Suprapubic skin (tissue), 3 donors: ENCODE measurements around the gene CCDC179.

Experiments
- EP300 ChIP-seq: sonication (generic); formaldehyde crosslinking; IDR thresholded peaks from one replicate; pipeline ENCODE4 v1.6.1; 2017; ENCODE audit warnings: antibody characterized with exemption
- TF ChIP-seq, protein P1 (sequence below), 2 donors: fragments of 200-600 bp in 1 of 2; fragments of 450-650 bp in 1 of 2; sonication (generic) in 1 of 2; IDR thresholded peaks; one replicate each; pipeline ENCODE4 v1.5.1; 2016 to 2019; ENCODE audit warnings: antibody characterized with exemption in 2 of 2, mild to moderate bottlenecking in 1 of 2, moderate library complexity in 1 of 2

DNA sequence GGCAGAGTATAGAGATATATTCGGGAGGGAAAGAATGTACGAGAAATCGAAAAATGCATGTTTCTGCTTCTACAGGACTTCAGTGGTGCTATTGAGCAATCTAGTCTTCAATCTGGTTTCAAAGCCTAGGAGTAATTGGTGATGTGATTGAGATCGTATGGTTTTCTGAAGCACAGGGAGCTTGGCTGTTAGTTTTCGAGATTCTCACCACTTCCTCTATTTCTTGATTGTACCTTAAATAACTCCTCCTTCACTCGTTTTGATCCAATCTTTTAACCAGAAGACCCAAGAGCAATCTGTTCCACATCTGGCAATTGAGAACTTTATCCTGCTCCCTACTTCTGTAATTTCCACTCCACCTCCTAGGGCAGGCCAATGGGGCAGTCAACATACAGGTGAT, 518 bp downstream of the CCDC179 start:
- no peak for TF ChIP-seq EP300
- TF ChIP-seq, protein P1, sequence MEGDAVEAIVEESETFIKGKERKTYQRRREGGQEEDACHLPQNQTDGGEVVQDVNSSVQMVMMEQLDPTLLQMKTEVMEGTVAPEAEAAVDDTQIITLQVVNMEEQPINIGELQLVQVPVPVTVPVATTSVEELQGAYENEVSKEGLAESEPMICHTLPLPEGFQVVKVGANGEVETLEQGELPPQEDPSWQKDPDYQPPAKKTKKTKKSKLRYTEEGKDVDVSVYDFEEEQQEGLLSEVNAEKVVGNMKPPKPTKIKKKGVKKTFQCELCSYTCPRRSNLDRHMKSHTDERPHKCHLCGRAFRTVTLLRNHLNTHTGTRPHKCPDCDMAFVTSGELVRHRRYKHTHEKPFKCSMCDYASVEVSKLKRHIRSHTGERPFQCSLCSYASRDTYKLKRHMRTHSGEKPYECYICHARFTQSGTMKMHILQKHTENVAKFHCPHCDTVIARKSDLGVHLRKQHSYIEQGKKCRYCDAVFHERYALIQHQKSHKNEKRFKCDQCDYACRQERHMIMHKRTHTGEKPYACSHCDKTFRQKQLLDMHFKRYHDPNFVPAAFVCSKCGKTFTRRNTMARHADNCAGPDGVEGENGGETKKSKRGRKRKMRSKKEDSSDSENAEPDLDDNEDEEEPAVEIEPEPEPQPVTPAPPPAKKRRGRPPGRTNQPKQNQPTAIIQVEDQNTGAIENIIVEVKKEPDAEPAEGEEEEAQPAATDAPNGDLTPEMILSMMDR (IDR thresholded peaks at IDR 0.05), result no peak
